HG02623 (cell line): ENCODE data around the gene HEXD.

ENCODE experiments used
- ATAC-seq: cut with Tn5 transposase; IDR thresholded peaks from one replicate; pipeline ENCODE4 v1.9.1; 2021; ENCODE audit warnings: moderate library complexity; ENCODE audit not compliant: unreplicated experiment

The HEXD gene

GRCh38 chr17:82486231-82487094 lies 68.3 kb downstream of the HEXD start:
- ATAC-seq: no peak

- no peak for ATAC-seq
These were observed 69.8 kb downstream of the HEXD start for GRCh38 chr17:82487910-82488309.

DNA sequence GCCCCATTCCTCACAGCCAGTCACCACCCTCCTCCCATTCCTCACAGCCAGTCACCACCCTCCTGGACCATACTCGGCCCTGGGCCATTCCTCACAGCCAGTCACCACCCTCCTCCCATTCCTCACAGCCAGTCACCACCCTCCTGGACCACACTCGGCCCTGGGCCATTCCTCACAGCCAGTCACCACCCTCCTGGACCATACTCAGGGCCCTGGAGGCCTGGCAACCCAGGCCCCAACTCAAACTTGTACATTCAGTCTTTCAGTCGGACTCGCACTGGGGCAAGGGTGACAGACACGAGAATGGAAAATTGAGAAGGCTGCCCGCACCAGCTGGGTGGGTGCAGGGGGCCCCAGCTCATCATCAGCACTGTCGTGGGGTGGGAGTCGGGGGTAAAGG lies 71.0 kb downstream of the HEXD start:
- no peak for ATAC-seq

- no peak for ATAC-seq
These were observed 71.8 kb downstream of the HEXD start for GRCh38 chr17:82489851-82490511.

GRCh38 chr17:82490512-82491195 lies 72.5 kb downstream of the HEXD start:
- ATAC-seq: no peak

GRCh38 chr17:82491196-82491530 lies 73.0 kb downstream of the HEXD start:
- ATAC-seq: no peak

DNA sequence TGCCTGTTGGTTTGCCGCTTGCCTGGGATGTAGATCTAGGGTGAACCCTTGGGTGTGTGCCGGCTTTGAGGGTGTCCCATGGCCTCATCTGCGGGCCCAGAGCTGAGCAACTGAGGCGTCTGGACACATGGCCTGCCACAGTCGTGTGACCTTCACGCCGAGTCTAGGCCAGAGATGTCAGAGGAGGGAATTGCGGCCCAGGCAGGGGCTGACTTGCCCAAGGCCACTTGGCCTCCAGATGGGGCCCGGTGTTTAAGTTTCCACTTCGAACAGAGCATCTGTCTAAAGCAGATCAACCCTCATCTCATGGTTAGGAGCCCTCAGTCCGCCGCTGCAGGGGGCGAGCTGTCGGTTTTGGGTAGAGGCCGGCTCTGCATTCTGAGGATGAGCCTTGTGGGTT lies 73.4 kb downstream of the HEXD start:
- no peak for ATAC-seq
